Measurements from ENCODE around the gene AVPR1B. TPM values are rescaled to one million over a fixed set of nuclear protein-coding genes. Genes with fewer than 3 reads are reported as not detected.
A peak's percentile ranks its signal among the peaks of the same experiment; 100 is the strongest.

AVPR1B gene, protein sequence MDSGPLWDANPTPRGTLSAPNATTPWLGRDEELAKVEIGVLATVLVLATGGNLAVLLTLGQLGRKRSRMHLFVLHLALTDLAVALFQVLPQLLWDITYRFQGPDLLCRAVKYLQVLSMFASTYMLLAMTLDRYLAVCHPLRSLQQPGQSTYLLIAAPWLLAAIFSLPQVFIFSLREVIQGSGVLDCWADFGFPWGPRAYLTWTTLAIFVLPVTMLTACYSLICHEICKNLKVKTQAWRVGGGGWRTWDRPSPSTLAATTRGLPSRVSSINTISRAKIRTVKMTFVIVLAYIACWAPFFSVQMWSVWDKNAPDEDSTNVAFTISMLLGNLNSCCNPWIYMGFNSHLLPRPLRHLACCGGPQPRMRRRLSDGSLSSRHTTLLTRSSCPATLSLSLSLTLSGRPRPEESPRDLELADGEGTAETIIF
- under 1 TPM in 10 of 12 donors, not detected in 2; 0.19 to 0.59 (median 0.34) TPM for polyA plus RNA-seq (ENCODE audit: insufficient read length in 12 of 12)
- long read RNA-seq, donor 1: 0 reads
- long read RNA-seq, donor 2: 0 reads
- long read RNA-seq, donor 3: 0 reads
- long read RNA-seq, donor 4: 0 reads
- long read RNA-seq, donor 5: 0 reads
- long read RNA-seq, donor 6: 0 reads
- long read RNA-seq, donor 7: 0 reads
- long read RNA-seq, donor 8: 0 reads
- long read RNA-seq, donor 9: 0 reads
- long read RNA-seq, donor 10: 0 reads
- long read RNA-seq, donor 11: 0 reads

DNA sequence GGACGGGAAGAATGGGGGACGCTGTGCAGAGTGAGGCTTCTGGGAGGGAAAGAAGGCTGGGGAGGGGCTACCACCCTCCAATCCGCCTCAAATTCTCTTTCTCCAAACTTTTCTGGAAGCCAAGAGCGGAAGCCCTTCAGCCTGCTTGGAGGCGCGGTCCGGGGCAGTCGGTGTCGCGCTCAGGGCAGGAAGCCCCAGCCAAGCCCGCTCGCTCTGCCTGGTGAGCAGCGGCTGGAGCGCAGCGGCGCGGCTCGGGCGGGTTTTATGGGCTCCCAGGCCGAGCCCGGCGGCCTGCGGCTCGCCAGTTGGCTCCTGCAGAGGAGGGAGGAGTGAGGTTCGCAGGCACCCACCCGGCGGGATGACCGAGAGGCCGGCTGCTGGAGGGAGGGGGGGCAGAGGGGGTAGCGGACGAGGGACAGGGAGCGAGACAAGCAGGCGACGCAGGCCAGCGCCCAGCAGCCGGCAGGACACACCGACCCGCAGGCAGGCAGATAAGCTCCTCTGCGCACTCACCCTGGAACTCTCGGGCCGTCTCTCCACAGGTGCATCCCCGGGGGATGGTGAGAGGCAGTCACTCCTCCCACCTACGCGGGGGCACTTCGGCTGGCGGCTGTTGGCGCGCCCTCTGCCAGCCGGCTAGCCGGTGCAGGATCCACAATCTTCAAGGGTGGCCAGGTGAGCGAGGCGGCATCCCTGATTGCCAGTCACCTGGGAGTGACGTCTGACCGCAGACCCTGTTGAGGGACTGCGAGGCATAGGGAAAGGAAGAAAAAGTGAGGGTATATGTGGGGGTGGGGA lies at the start of gene AVPR1B:
Gene AVPR1B (minus strand): TSS at position 238 of the 798 bp plus-strand sequence. CDS start 498 bp downstream, outside the sequence.
- peak; percentile 72 for DNase-seq

DNA sequence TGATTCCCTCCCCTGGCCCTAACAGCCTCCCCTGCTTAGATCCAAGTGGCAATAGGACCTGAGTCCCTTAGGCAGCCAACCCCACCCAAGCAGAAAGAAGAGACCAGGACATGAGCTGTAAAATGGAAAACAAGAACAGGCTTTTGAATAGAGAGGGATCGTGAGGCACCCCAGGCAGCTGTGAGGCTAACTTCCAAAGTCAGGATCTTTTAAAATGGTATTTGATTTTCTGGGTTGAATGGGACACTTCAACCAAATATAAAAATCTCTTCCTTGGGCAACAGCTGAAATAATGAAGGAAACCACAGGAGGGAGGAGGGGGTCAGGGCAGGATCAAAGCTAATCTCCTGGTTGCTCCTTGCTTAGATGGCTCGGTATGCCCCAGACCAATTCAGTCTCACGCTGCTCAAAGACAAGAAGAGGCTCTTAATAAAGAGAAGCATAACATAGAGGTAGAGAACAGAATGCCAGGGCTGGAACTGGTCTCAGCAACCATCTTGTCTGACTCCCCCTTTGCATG lies 28.6 kb upstream of the AVPR1B start:
- no peak for DNase-seq

DNA sequence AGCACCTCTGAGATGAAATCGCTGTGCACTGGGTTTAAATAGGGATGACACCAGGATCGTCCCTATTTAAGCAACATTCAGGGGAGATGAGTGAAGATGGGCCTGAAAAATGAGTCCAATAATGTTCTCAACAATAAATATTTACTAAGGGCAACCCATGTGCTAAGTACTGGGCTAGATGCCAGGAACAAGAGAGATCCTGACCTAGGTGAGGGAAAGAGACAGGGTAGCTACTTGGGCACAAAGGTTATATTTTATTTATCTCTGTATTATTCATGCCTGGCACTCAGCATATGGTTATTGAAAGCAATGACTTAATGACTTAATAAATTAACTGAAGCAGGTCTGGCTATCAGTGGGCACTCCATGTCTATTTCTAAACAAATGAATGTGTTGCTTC lies 27.4 kb upstream of the AVPR1B start:
- no peak for DNase-seq

DNA sequence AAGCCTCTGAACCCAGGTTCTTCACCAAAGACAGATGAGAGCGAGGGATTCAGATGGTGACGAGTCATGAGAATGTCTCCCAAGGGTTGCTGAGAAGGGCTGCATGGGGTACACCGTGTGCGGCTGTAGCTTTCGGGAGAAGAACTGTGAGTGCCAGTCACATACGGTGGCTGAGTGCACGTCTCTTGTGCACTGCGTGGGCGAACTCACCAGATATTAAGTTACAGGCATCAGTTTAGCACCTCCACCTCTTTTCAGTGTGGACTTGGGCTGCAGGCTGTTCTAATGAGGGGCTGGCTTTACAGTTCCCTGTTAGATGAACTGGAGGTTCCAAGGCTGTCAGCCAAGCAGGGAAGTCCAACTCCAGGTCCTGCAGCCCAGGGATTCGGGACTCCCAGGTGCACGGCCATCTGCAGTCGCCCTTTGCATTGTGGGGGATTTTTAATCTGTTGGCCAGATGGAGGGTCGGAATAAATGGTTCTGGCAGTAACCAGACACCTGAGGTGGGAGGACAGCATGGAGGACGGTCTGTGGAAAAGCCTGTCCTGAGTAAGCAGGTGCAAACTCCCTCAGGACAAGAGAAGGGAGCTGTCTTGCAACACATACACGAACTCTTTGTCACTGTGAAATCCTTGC lies 26.5 kb upstream of the AVPR1B start:
- peak; percentile 73 for DNase-seq

DNA sequence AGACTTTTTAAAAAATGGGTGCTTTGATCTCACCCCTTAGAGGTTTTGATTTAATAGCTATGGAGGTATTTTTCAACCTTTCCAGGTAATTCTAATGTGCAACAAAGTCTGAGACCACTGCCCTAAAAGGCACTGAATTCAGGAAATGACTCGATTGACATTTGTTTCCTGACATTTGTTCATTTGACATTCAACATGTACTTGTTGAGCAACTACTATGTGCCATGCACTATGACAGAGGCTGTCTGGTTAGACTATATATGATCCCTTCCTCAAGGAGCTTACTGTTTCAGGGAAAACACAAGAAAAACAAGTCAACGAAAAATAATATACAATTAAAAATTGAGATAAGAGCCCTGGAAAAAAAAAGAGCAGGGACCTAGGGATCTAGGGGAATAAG lies 25.6 kb upstream of the AVPR1B start:
- no peak for DNase-seq

DNA sequence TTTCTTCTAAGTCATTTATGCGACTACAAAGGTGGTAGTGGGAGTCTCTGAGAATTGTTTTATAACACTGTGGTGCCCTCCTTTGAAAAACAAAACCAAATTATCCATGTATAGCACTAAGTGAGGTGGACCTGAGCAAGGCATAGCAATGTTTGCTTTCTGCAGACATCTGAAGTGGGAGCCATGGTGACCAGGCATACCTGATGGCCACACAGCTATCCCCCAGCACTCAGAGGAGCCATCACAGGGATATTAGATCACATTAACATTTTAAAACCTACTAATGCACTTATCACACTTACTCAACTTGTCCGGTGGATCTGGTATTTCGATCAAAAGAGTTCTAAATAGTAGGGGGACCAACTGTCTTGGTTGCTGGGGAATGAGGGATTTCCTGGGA lies 24.8 kb upstream of the AVPR1B start:
- no peak for DNase-seq

DNA sequence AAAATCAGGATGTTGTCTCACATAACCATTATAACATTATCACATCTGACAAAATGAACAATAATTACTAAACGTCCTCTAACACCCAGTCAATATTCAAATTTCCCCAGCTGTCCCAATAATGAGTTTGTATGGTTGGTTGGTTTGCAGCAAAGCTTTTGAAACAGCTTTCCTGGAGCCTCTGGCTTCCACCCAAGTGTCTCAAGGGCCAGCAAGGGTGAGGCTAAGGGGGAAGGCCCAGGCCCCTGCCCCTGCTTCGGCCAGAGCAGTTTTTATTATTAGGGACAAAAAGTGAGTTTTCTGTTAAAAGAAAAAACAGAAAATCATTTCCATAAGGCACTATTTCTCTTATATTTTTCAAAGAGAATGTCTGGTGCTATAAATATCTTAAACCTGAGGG lies 19.1 kb upstream of the AVPR1B start:
- no peak for DNase-seq

DNA sequence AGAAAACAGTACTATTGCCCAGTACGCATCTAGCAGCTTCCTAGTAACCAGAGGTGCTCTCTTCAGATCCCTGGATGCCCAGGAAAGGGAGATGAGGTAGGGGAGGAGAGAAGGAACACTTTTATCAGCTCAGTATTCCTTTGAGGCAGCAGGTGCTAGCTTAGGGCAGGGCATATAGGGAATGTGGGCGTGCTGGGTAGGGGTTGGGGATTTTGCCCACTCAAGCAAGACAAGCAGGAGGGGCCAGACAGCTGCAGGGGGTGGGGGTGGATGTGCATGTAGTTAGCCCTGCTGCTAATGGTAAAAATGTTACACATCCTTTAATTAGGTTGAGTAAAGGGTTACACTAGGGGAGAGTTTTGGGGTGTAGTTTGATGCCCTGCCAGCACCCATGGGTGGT lies 18.1 kb upstream of the AVPR1B start:
- DNase-seq: no peak

DNA sequence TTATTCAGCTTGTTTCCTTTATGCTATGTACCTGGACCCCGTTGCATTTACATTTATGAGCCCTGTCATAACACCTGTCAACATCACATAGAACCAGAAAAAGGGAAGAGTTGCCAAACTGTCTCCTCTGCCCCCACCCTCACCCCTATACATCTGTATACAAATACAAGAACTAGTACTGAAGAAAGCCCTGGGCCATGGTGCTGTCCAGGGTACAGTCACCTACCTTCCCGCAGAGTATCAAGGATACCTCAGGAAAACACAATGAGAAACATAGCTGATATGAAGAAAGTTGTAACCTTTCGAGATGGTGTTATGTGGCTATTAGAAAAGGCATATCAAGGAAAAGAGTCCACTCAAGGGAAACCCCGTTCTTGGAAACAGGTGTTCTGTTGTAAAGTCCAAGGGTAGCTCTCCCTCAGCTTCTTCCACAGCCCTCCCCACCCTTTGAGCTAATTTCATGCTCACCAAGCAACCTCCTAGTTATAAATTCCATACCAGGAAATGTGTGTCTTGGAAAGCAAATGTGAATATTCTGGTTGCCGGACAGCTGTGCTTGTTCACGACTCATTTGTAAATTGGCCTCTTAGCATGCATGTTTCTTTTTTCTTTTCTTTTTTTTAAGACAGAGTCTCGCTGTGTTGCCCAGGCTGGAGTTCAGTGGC lies 16.7 kb upstream of the AVPR1B start:
- no peak for DNase-seq

DNA sequence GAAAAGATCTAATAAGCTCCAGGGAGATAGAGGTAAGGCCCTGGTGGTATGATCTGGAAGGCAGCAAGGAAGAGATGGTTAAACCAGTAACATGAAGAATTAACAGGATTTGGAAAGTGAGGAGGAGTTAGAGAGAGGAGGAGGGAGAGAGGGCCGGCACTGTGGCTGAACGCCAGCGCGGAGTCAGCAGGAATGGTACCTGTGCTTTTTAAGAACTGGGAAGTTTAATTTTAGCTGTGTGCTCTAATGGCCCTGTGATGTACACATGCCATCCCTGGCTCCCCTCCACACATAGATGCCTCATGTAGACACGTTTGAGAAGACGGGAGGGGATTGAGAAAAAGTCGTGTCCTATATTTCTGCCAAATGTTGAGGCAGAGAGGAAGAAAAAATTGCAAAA lies 13.8 kb upstream of the AVPR1B start:
- no peak for DNase-seq

DNA sequence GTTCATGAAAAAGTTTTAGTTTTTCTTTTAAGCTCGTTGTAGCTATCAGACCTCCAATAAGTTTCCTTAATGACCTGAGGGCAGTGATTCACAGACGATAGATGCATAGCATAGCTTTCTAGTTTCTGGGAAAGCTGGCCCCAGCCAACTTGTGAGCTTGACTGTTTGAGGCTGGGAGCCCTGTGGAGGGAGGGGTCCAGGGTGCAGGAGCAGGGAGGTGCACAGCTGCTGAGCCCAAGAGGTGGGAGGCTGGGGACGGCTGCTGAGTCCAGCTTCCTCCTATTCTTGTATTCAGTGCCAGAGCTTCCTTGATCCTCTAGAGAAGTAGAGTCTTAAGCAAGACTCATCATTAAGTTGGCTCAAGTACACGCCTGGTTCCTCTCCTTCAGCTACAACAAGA lies 11.0 kb upstream of the AVPR1B start:
- no peak for DNase-seq

DNA sequence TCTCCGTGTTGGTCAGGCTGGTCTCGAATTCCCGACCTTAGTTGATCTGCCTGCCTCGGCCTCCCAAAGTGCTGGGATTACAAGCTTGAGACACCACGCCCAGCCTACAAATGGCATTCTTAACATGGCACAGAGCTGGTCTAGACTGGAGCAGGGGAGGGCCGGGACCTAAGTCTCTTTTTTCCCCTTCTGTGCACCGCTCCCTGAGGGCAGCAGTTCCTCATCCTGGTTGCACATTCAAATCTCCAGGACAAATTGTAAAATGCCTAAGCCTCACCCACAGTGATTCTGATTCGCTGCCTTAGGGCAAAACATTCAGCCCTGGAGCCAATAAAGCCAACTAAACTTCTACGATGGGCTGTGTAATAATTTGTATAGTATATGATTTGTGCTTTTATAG lies 10.1 kb upstream of the AVPR1B start:
- no peak for DNase-seq

DNA sequence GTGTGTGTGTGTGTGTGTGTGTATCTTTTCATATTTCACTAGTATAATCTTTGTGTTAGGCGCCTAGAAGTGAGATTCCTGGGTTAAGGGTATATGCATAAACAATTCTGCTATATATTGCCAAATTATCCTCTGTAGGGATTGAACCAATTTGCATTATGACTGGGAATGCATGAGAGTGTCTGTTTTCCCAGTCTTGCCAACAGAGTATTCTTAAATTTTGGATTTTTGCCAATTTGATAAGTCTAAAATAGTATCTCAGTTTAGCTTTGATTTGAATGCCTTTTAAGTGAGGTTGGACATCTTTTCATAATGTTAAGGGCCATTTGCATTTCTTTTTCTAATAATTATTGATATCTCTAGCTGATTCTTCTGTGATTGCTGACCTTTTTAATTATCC lies 8.2 kb upstream of the AVPR1B start:
- no peak for DNase-seq

DNA sequence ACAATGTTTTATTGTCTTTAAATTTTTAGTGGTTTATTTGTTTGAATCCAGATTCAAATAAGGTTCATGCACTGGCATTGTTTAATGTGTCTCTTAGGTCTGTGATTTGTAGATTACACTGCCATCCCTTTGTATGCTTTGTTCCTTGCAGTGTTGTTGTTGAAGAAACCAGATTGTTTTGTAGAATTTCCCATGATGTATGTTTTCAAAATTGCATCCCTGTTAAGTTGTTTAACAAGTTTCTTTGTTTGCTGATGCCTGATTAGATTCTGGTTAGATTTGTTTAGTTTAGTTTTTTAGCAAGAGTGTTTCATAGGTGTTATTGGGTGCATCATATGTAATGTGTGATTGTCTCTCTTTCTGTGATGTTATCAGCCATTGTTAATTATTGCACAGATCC lies 5.5 kb upstream of the AVPR1B start:
- DNase-seq: no peak

DNA sequence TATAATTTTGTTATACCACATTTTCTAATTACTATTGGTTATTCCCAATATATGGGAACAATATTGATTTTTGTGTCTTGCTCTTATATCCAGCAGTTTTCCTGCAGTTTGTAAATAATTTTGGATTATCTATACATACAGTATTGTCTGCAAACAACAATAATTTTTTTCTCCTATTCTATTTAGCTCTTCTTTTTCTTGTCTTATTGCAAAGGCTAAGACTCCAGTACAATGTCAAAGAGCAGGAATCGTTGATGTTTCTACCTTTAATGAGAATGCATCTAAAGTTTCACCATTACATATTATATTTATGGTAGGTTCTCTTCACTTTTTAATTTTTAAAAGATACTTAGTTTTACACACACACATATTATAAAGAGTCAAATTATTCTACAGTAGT lies 4.1 kb upstream of the AVPR1B start:
- no peak for DNase-seq

DNA sequence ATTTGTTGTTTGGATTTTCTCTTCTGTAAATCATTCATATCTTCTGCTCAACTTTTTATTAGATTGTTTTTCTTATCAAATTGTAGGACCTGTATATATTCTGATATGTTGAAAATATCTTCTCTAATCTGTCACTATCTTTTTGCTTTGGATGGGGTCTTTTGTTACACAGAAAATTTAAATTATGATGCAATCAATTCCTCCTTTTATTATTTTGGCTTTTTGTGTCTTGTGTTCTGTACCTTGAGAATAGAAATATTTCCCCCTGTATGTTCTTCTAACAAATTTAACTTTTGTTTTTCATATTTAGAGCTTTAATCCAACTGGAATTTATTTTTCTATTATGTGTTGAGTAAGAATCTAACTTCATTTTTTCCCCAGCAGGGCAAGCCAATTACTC lies 3.2 kb upstream of the AVPR1B start:
- DNase-seq: no peak

DNA sequence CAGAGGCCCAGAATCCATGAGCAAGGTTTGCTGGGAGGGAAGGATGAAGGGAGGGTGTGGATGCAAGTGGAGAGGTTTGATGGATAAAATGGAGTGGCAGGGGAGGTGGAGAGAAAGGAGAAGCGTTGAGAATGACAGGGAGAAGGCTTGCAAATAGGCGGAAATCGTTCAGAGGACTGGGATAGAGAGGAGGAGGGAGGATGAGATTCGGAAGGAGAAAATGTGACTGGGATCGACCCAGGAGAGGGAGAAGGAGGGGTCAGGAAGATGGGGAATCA lies 376 bp downstream of the AVPR1B start:
- no peak for DNase-seq

DNA sequence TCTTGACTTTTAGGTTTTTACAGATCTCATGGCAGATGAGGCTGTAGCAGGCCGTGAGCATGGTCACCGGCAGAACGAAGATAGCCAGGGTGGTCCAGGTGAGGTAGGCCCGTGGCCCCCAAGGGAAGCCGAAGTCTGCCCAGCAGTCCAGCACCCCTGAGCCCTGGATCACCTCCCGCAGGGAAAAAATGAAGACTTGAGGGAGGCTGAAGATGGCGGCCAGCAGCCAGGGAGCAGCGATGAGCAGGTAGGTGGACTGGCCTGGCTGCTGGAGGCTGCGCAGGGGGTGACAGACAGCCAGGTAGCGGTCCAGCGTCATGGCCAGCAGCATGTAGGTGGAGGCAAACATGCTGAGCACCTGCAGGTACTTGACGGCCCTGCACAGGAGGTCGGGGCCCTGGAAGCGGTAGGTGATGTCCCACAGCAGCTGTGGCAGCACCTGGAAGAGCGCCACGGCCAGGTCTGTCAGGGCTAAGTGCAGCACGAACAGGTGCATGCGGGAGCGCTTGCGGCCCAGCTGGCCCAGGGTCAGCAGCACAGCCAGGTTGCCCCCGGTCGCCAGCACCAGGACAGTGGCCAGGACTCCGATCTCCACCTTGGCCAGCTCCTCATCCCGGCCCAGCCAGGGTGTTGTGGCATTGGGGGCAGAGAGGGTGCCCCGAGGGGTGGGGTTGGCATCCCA lies 856 bp downstream of the AVPR1B start:
- no peak for DNase-seq

DNA sequence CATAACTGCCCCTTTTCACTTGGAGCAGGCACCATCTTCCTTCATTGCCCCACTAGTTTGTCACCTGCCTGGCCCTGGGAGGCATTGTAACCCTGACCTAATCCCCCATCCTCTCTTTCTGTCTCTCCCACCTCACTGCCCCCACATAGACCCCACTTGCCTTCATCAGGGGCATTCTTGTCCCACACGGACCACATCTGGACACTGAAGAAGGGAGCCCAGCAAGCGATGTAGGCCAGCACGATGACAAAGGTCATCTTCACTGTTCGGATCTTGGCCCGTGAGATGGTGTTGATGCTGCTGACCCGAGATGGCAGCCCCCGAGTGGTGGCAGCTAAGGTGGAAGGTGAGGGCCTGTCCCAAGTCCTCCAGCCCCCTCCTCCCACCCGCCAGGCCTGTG lies 1.4 kb downstream of the AVPR1B start:
- DNase-seq: no peak

DNA sequence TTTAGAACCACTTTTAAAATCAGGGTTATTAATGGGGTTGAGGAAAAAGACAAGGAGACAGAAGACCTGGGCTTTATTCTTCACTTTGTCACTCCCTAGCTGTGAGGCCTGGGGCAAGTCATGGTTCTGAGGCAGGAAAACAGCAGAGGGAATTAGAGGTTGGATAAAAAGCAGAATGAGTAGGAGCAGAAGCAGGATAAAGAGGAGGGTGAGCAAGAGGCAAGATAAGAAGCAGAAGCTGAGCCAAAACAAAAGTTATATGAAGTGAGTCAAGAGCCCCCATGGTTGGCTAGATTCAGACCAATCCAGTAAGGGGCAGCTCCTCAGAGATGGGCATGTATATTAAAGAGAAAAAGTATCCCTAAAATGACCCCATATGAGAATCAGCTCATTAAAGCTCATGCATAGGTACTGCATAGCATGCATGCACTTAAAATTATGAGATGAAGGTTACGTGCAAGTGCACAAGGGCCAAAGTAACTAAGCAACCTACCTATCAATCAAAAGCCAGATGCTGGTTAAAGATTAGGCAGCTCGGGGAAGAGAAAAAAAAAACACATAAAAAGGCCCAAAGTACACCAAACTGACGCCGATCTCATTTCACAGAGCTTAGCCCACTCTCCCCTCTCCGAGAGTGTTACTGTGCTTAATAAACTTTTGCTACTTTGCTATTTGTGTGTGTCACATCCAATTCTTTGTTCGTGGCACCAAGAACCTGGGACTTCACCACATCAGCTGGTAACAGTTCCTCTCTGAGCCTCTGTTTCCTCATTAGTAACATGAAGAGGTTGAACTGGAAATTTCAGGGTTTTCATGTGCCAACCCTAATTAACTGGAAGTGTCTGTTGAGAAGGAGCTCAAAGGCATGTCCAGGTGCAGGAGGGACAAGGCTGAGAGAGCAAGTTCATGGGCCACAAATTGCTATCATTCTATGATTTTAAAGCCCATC lies 2.2 kb downstream of the AVPR1B start:
- DNase-seq: no peak

Data from muscle of arm (tissue), 14 donors.